MM.1S (cell line): ENCODE data around the gene RFX2.

Experiments
- DNase-seq: peaks from one replicate; pipeline ENCODE4 v3.0.0-alpha.2; 2015
- H2AFZ ChIP-seq: fragments of 300-600 bp; sonication (generic); 2 replicates; pipeline ENCODE4 v1.6.0; 2016; ENCODE audit warnings: antibody characterized with exemption, low read length
- H3F3A ChIP-seq: fragments of 300-600 bp; sonication (generic); 2 replicates; pipeline ENCODE4 v1.6.1; 2016; ENCODE audit warnings: mild to moderate bottlenecking, antibody characterized with exemption, low read length, moderate library complexity, mixed read lengths; ENCODE audit not compliant: insufficient read depth
- H3K27ac ChIP-seq: fragments of 300-600 bp; sonication (generic); 2 replicates; pipeline ENCODE4 v1.5.1; 2016; ENCODE audit warnings: mild to moderate bottlenecking, low read length
- H3K27me3 ChIP-seq: fragments of 300-600 bp; sonication (generic); replicated peaks from 2 replicates; pipeline ENCODE4 v1.6.0; 2016; ENCODE audit warnings: low read length; ENCODE audit not compliant: insufficient read depth
- H3K36me3 ChIP-seq: fragments of 300-600 bp; sonication (generic); replicated peaks from 2 replicates; pipeline ENCODE4 v1.6.1; 2016; ENCODE audit warnings: mild to moderate bottlenecking, low read length, mixed read lengths; ENCODE audit not compliant: insufficient read depth
- H3K4me1 ChIP-seq: fragments of 300-600 bp; sonication (generic); 2 replicates; pipeline ENCODE4 v1.6.1; 2016; ENCODE audit warnings: low read length, mixed read lengths
- H3K4me2 ChIP-seq: fragments of 300-600 bp; sonication (generic); 2 replicates; pipeline ENCODE4 v1.6.0; 2016; ENCODE audit warnings: low read depth, low read length
- H3K4me3 ChIP-seq: fragments of 300-600 bp; sonication (generic); 2 replicates; pipeline ENCODE4 v1.5.1; 2016; ENCODE audit warnings: low read length, mixed read lengths
- H3K79me2 ChIP-seq: fragments of 300-600 bp; sonication (generic); 2 replicates; pipeline ENCODE4 v1.6.1; 2016; ENCODE audit warnings: mixed run types, low read length, mixed read lengths
- H3K9ac ChIP-seq: fragments of 300-600 bp; sonication (generic); 2 replicates; pipeline ENCODE4 v1.6.1; 2016; ENCODE audit warnings: low read length, mixed read lengths
- H3K9me2 ChIP-seq: fragments of 300-600 bp; sonication (generic); replicated peaks from 2 replicates; pipeline ENCODE4 v1.6.1; 2016; ENCODE audit warnings: mild to moderate bottlenecking, low read length, mixed read lengths; ENCODE audit not compliant: insufficient read depth
- H3K9me3 ChIP-seq: fragments of 300-600 bp; sonication (generic); replicated peaks from 2 replicates; pipeline ENCODE4 v1.6.1; 2016; ENCODE audit warnings: mild to moderate bottlenecking, low read length, mixed read lengths; ENCODE audit not compliant: insufficient read depth
- H4K20me1 ChIP-seq: fragments of 300-600 bp; sonication (generic); 2 replicates; pipeline ENCODE4 v1.6.1; 2016; ENCODE audit warnings: mild to moderate bottlenecking, low read length, moderate library complexity, mixed read lengths; ENCODE audit not compliant: insufficient read depth
- CTCF ChIP-seq: fragments of 300-600 bp; sonication (generic); IDR thresholded peaks from 2 replicates; pipeline ENCODE4 v1.5.1; 2016; ENCODE audit warnings: antibody characterized with exemption, low read length, mixed read lengths
- EZH2 ChIP-seq: fragments of 300-600 bp; sonication (generic); optimal IDR thresholded peaks from 2 replicates; pipeline ENCODE3; 2017; ENCODE audit warnings: low read depth, mild to moderate bottlenecking, antibody characterized with exemption, low read length, mixed read lengths
- EZH2phosphoT487 ChIP-seq: fragments of 300-600 bp; sonication (generic); IDR thresholded peaks from 2 replicates; pipeline ENCODE4 v1.6.1; 2018; ENCODE audit warnings: antibody characterized with exemption, low read length

RFX2 gene

DNA sequence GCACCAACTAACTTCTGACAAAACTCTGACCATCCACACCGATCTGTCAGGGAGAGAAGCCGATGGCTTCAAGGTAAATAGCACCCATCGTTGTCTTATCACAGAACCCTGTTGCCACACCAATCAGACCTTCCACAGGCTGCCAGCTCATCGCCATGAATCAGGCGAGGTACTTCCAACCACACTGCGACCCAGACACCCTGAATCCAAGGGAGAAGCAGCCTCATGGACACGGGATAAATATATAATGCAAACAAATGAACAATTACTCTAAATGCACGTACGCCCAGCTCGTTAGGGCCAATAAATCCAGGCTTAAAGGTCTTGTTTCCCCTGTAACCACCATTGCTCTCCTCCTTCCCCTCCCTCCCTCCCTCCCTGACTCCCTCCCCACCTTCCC lies 153.1 kb downstream of the RFX2 start:
- H4K20me1 ChIP-seq: peaks cover 44% of the 10 kb centered on the region
- DNase-seq: no peak
- H3K9ac ChIP-seq: no peak overlapping the region
- TF ChIP-seq EZH2 (no peak), EZH2phosphoT487 (no peak), CTCF (no peak)
- no peaks in the 10 kb centered on the region for H3K9me2 ChIP-seq
- H3K4me3 ChIP-seq: no peak overlapping the region
- no peak overlapping the region for H3K4me2 ChIP-seq
- H3K79me2 ChIP-seq: peaks cover 100% of the 10 kb centered on the region
- no peak overlapping the region for H3K27ac ChIP-seq
- 0 out of 2 replicates have a peak, but pooled peaks cover 4% of the 10 kb centered on the region for H3K36me3 ChIP-seq
- no peaks in the 10 kb centered on the region for H3K27me3 ChIP-seq
- H3K4me1 ChIP-seq: peaks cover 18% of the 10 kb centered on the region
- no peak overlapping the region for H2AFZ ChIP-seq
- H3K9me3 ChIP-seq: no peaks in the 10 kb centered on the region
- H3F3A ChIP-seq: no peaks in the 10 kb centered on the region

DNA sequence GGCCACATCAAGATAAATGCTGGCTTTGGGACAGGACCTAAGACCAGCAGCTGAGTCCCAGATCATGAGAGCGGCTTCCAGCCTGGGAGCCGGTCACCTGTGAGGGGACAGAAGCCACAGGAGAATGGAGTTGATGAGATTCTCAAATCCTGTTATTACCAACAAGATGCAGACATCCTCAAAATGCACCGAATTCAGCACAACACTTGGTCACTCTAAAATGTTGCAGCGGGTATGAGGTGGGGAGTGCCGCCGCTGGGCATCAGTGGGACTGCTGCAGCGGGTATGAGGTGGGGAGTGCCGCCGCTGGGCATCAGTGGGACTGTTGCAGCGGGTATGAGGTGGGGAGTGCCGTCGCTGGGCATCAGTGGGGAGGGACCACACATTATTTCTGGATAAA lies 153.6 kb downstream of the RFX2 start:
- H3K9me2 ChIP-seq: no peaks in the 10 kb centered on the region
- H3K4me1 ChIP-seq: peaks cover 23% of the 10 kb centered on the region
- TF ChIP-seq EZH2 (no peak), EZH2phosphoT487 (no peak), CTCF (no peak)
- H4K20me1 ChIP-seq: peaks cover 40% of the 10 kb centered on the region
- H3K27ac ChIP-seq: no peak overlapping the region
- H3K36me3 ChIP-seq: 0 out of 2 replicates have a peak, but pooled peaks cover 4% of the 10 kb centered on the region
- H3K9me3 ChIP-seq: no peaks in the 10 kb centered on the region
- H3K79me2 ChIP-seq: peaks cover 100% of the 10 kb centered on the region
- no peak overlapping the region for H3K4me2 ChIP-seq
- no peaks in the 10 kb centered on the region for H3F3A ChIP-seq
- DNase-seq: no peak
- no peaks in the 10 kb centered on the region for H3K27me3 ChIP-seq
- H2AFZ ChIP-seq: no peak overlapping the region
- no peak overlapping the region for H3K4me3 ChIP-seq
- H3K9ac ChIP-seq: no peak overlapping the region

- no peaks in the 10 kb centered on the region for H3K9me2 ChIP-seq
- no peak overlapping the region for H3K9ac ChIP-seq
- H4K20me1 ChIP-seq: peaks cover 39% of the 10 kb centered on the region
- H3K4me1 ChIP-seq: peaks cover 27% of the 10 kb centered on the region
- H3K27ac ChIP-seq: no peak overlapping the region
- H2AFZ ChIP-seq: no peak overlapping the region
- no peak for DNase-seq
- H3K4me3 ChIP-seq: no peak overlapping the region
- no peak overlapping the region for H3K4me2 ChIP-seq
- H3K79me2 ChIP-seq: peaks cover 100% of the 10 kb centered on the region
- TF ChIP-seq EZH2 (no peak), EZH2phosphoT487 (no peak), CTCF (no peak)
- 0 out of 2 replicates have a peak, but pooled peaks cover 4% of the 10 kb centered on the region for H3K36me3 ChIP-seq
- no peaks in the 10 kb centered on the region for H3K9me3 ChIP-seq
- no peaks in the 10 kb centered on the region for H3F3A ChIP-seq
- no peaks in the 10 kb centered on the region for H3K27me3 ChIP-seq
These were observed 154.0 kb downstream of the RFX2 start for GRCh38 chr19:5956323-5956722.
